Fibroblast of skin of scalp (primary cell): Measurements from ENCODE around the gene RAB13.

Source experiments
- DNase-seq: peaks from one replicate; pipeline ENCODE4 v3.0.0-alpha.2; 2013

Gene RAB13

GRCh38 chr1:153977250-153978240, 8.6 kb downstream of the RAB13 start, which contains the start of gene JTB:
Gene JTB (minus strand): TSS chr1:153977674. CDS start chr1:153977252, 422 bp downstream.
- peak; percentile 82 for DNase-seq

- DNase-seq: no peak
Observed at GRCh38 chr1:153976819-153977249, 9.3 kb downstream of the RAB13 start.

GRCh38 chr1:153973525-153973924, 12.6 kb downstream of the RAB13 start:
- no peak for DNase-seq

GRCh38 chr1:153973071-153973470, 13.1 kb downstream of the RAB13 start:
- no peak for DNase-seq

GRCh38 chr1:153970346-153970745, 15.8 kb downstream of the RAB13 start:
- DNase-seq: no peak

GRCh38 chr1:153968972-153969371, 17.2 kb downstream of the RAB13 start:
- no peak for DNase-seq

- DNase-seq: no peak
Observed at GRCh38 chr1:153968408-153968807, 17.7 kb downstream of the RAB13 start.

GRCh38 chr1:153968000-153968363, 18.2 kb downstream of the RAB13 start:
- DNase-seq: no peak

- DNase-seq: peak; percentile 97
Observed at GRCh38 chr1:153967107-153967999, 18.8 kb downstream of the RAB13 start, which contains the start of gene CREB3L4. Gene CREB3L4 (plus strand): TSS chr1:153967902. CDS start chr1:153968526, 624 bp downstream.

GRCh38 chr1:153963850-153964331, 22.2 kb downstream of the RAB13 start:
- DNase-seq: no peak

GRCh38 chr1:153963030-153963849, 22.9 kb downstream of the RAB13 start, which contains the start of gene SLC39A1:
Gene SLC39A1 (minus strand): TSS chr1:153963537. CDS start chr1:153962715, 822 bp downstream.
- peak; percentile 96 for DNase-seq

- peak; percentile 48 for DNase-seq
Observed at GRCh38 chr1:153962088-153963029, 23.8 kb downstream of the RAB13 start.

GRCh38 chr1:153961421-153961820, 24.7 kb downstream of the RAB13 start:
- no peak for DNase-seq

- no peak for DNase-seq
Observed at GRCh38 chr1:153960206-153960605, 25.9 kb downstream of the RAB13 start.

- no peak for DNase-seq
Observed at GRCh38 chr1:153959454-153959853, 26.7 kb downstream of the RAB13 start.

- DNase-seq: no peak
Observed at GRCh38 chr1:153958961-153959260, 27.2 kb downstream of the RAB13 start.

GRCh38 chr1:153958111-153958960, 27.8 kb downstream of the RAB13 start, which contains the start of gene CRTC2:
Gene CRTC2 (minus strand): TSS chr1:153958612. CDS start chr1:153958497, 115 bp downstream.
- peak; percentile 98 for DNase-seq

GRCh38 chr1:153957744-153958110, 28.4 kb downstream of the RAB13 start:
- DNase-seq: no peak

GRCh38 chr1:153956997-153957715, 29.0 kb downstream of the RAB13 start:
- DNase-seq: no peak
